Parathyroid adenoma (tissue), 2 donors: ENCODE measurements around the gene LRIG1.

Experiments used
- H2AFZ ChIP-seq: fragments of 300-600 bp; sonication (generic); one replicate; pipeline ENCODE4 v1.7.0; 2017; ENCODE audit warnings: antibody characterized with exemption, mild to moderate bottlenecking
- H3K27ac ChIP-seq: fragments of 300-600 bp; sonication (generic); one replicate; pipeline ENCODE4 v1.7.0; 2017
- H3K27me3 ChIP-seq: fragments of 300-600 bp; sonication (generic); one replicate; pipeline ENCODE4 v1.7.0; 2017; ENCODE audit warnings: low read length; ENCODE audit not compliant: control insufficient read depth, insufficient read depth
- H3K36me3 ChIP-seq: fragments of 300-600 bp; sonication (generic); one replicate; pipeline ENCODE4 v1.7.0; 2017; ENCODE audit warnings: low read length; ENCODE audit not compliant: control insufficient read depth, insufficient read depth
- H3K4me1 ChIP-seq: fragments of 300-600 bp; sonication (generic); one replicate; pipeline ENCODE4 v1.7.0; 2017; ENCODE audit warnings: control low read depth
- H3K4me2 ChIP-seq: fragments of 300-600 bp; sonication (generic); one replicate; pipeline ENCODE4 v1.7.0; 2017; ENCODE audit warnings: low read length
- H3K4me3 ChIP-seq: fragments of 300-600 bp; sonication (generic); one replicate; pipeline ENCODE4 v1.7.0; 2017; ENCODE audit warnings: low read depth, low read length
- H3K79me2 ChIP-seq: fragments of 300-600 bp; sonication (generic); one replicate; pipeline ENCODE4 v1.7.0; 2017; ENCODE audit warnings: control low read depth
- H3K9ac ChIP-seq: fragments of 300-600 bp; sonication (generic); one replicate; pipeline ENCODE4 v1.7.0; 2017; ENCODE audit warnings: mild to moderate bottlenecking
- H3K9me3 ChIP-seq: fragments of 300-600 bp; sonication (generic); one replicate; pipeline ENCODE4 v1.7.0; 2017; ENCODE audit warnings: low read length; ENCODE audit not compliant: control insufficient read depth
- TF ChIP-seq, protein P1 (sequence below): fragments of 300-600 bp; sonication (generic); IDR thresholded peaks from one replicate; pipeline ENCODE4 v1.7.0; 2017; ENCODE audit warnings: antibody characterized with exemption, mild to moderate bottlenecking
- donor health status: primary hyperparathyroidism.

Gene LRIG1

DNA sequence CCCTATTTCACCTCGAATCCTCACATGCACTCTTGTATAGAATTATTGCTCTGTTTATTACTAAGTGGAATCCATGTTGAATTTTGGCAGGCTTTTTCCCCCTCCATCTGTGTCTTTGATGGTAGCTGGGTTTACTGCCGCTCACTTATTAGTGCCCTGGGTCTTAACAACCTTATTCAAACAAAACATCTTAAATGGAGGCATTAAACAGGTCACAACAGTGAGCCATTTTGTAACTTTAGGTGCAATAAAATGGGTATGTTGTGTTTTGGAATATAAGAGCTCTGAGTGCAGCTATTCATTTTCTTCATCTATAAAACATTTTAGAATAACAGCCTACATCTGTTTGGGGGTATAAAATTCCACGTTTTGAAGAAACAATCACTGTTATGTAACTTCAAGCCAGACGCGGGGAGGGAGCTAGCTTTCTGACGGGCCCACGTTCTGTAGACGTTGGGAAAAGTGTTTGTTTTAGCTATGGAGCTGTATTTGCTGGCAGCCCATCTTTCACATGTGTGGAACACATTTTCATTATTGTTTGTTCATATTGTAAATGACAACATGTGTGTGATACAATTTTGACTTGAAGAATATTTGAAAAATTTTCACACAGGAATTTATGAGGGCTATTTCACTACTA, 158.0 kb downstream of the LRIG1 start:
- Histone ChIP-seq H3K4me3 (no peak overlapping the region), H3K27me3 (no peaks in the 10 kb centered on the region), H3K9me3 (no peaks in the 10 kb centered on the region), H3K27ac (no peak overlapping the region), H3K4me1 (no peaks in the 10 kb centered on the region), H3K79me2 (peaks cover 2% of the 10 kb centered on the region), H3K36me3 (no peaks in the 10 kb centered on the region), H2AFZ (no peak overlapping the region), H3K9ac (no peak overlapping the region), H3K4me2 (no peak overlapping the region)
- TF ChIP-seq, protein P1, sequence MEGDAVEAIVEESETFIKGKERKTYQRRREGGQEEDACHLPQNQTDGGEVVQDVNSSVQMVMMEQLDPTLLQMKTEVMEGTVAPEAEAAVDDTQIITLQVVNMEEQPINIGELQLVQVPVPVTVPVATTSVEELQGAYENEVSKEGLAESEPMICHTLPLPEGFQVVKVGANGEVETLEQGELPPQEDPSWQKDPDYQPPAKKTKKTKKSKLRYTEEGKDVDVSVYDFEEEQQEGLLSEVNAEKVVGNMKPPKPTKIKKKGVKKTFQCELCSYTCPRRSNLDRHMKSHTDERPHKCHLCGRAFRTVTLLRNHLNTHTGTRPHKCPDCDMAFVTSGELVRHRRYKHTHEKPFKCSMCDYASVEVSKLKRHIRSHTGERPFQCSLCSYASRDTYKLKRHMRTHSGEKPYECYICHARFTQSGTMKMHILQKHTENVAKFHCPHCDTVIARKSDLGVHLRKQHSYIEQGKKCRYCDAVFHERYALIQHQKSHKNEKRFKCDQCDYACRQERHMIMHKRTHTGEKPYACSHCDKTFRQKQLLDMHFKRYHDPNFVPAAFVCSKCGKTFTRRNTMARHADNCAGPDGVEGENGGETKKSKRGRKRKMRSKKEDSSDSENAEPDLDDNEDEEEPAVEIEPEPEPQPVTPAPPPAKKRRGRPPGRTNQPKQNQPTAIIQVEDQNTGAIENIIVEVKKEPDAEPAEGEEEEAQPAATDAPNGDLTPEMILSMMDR: no peak

GRCh38 chr3:66338927-66339326, 161.9 kb downstream of the LRIG1 start:
- Histone ChIP-seq H3K9ac (no peak overlapping the region), H3K4me2 (no peak overlapping the region), H3K36me3 (no peaks in the 10 kb centered on the region), H3K4me3 (no peak overlapping the region), H3K79me2 (peaks cover 2% of the 10 kb centered on the region), H3K27me3 (no peaks in the 10 kb centered on the region), H2AFZ (no peak overlapping the region), H3K4me1 (no peaks in the 10 kb centered on the region), H3K9me3 (no peaks in the 10 kb centered on the region), H3K27ac (no peak overlapping the region)
- TF ChIP-seq, protein P1: no peak

GRCh38 chr3:66336333-66336766, 164.5 kb downstream of the LRIG1 start:
- H3K4me3 ChIP-seq: no peak overlapping the region
- no peak overlapping the region for H3K4me2 ChIP-seq
- no peaks in the 10 kb centered on the region for H3K4me1 ChIP-seq
- no peak overlapping the region for H3K27ac ChIP-seq
- H3K79me2 ChIP-seq: peaks cover 2% of the 10 kb centered on the region
- no peak overlapping the region for H3K9ac ChIP-seq
- H3K27me3 ChIP-seq: no peaks in the 10 kb centered on the region
- no peak overlapping the region for H2AFZ ChIP-seq
- no peaks in the 10 kb centered on the region for H3K9me3 ChIP-seq
- no peaks in the 10 kb centered on the region for H3K36me3 ChIP-seq
- TF ChIP-seq, protein P1: no peak

DNA sequence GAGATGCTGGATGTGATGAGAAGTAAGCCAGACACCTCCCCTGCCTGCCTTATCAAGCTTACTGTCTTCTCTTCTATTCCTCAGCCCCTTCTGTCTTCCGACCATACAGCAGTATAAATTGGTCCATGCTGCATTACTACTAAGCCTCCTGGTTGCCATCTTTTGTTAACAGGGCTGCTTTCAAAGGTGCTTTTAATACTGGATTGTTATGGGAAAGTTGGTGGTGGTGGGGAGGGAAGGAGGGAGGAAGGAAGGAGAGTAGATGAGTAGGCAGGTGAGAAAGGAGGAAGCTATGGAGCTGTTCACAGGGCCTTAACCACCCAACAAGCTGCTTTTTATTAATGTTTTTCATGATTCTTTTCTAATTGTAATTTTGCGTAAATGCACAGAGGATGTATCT, 165.2 kb downstream of the LRIG1 start:
- TF ChIP-seq, protein P1: no peak
- H3K79me2 ChIP-seq: no peaks in the 10 kb centered on the region
- no peaks in the 10 kb centered on the region for H3K27me3 ChIP-seq
- H2AFZ ChIP-seq: no peak overlapping the region
- no peaks in the 10 kb centered on the region for H3K9me3 ChIP-seq
- H3K4me3 ChIP-seq: no peak overlapping the region
- H3K4me2 ChIP-seq: no peak overlapping the region
- H3K27ac ChIP-seq: no peak overlapping the region
- H3K9ac ChIP-seq: no peak overlapping the region
- H3K36me3 ChIP-seq: no peaks in the 10 kb centered on the region
- H3K4me1 ChIP-seq: no peaks in the 10 kb centered on the region
